Dermis microvascular lymphatic vessel endothelial cell (primary cell): ENCODE data around the gene DPT. TPM values are rescaled to one million over a fixed set of nuclear protein-coding genes. Genes with fewer than 3 reads are reported as not detected.

Experiments used
- DNase-seq, 2 donors: peaks; one replicate each; pipeline versions ENCODE4 v3.0.0 to v3.0.0-alpha.2; 2010; ENCODE audit warnings: low read depth in 2 of 2
- total RNA-seq: library from RNA; depleted of rRNA; stranded (reverse); fragments of >200 nt; gene quantifications from 2 replicates; pipeline ENCODE4 v1.2.1, GENCODE V29; 2014

The DPT gene
- total RNA-seq, 1 donor from 2014 or later, result not detected

DNA sequence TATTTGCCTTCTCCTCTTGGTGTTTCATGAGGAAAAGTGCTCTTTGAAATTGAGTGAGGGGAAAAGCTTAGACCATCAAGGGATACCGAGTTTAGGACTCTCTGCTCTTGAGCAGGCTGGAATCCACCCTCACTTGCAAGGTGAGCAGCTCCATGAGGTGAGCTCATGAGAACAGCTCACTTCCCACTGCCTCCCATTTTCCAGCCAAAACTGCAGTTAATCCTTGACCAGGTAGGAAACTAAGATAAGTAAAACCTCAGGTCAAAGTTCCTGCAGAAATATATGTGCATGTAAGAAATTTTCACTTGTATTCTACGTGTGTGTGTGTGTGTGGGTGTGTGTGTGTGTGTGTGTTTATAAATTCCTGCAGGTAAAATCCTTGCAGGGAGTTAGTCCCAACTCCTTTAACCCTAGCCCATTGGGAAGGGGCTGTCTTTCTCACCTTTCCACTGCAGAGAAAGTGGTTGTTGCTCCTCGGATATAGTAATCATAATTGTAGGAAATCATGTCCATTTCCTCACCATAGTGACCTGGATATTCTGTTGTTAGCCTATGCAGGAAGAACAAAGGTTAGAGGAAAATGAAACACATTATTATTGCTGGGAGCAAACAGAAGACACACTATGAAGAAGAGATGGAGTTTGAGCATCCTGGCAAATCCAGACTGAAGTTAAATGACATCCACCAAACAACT lies 28.3 kb downstream of the DPT start:
- no peak for DNase-seq

DNA sequence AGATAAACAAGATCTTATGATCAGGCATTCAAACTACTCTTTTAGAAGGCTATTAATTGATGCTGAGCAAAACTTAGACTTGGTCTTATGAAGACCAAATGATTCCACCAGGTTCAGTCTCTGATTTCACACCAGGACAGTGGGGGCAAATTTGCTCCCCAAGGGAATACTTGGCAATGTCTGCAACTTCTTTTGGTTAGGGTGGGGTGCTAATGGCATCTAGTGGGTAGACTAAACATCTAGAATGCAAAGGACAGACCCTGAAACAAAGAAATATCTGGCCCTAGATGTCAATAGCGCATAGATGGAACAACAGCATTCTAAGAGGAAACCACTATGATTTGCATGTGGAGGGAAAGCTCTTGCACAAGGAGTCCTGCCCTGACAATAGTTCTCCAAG lies 30.6 kb downstream of the DPT start:
- DNase-seq, result no peak

DNA sequence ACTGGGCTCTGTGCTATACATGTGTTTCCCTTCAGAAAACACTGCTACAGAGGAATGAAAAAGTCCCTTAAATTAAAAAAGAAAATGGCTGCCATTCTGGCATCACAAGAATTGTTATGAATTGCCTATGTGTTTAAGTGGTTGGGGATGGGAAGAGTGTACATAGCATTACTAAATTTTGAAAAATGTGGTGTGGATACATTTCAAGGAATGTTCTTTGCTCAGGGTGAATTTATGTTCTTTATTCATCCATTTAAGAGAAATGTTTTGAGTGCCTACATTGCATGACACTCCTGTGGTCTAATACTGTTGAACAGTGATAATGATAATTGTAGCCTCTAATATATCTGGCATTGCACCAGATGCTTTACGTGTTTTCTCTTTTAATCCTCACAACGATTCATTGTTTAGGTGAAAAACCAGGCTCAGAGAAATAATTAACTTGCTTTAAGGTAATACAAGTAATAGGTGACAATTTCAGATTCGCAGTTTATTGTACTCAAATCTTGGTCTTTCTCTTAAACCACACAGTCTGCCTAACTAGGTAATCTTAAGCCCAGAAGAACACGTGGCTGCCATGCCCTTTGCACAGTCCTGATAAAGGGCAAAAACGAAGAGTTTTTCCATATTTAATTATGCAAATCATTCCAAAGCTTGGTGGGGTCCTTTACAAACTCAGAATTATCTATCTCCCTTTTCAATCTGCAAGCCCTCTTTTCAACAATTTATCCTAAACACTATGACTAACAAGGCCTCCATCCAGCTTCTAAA lies 31.5 kb downstream of the DPT start:
- DNase-seq, result no peak

DNA sequence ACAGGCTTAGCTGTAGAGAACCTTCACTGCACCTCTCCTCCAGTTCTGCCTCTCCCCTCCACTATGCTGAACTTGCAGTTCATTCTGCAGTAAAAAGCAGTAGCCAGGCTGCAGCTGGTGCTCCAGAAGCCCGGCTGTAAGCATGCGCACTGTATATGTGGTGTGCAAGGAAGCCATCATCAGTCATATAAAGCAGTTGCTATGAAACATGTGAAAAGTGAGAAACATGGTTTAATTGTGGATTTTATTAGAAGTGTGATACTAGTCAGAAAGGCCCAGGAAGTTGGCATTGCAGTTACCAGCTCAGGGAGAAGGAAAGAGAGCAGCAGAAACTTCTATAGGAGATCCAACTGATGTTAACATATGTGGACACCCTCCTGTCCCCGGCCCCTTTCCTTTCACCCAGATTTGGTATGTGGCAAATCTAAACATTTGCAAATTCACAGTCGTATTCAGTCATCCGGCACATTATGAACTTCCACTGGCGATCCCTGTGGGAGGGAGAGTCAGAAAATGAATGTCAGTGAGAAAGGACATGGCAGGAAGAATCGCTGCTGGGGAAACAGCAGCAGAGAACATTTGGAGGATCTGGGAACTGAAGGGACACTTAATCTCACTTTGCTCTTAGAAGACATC lies 32.8 kb downstream of the DPT start:
- DNase-seq, result no peak

DNA sequence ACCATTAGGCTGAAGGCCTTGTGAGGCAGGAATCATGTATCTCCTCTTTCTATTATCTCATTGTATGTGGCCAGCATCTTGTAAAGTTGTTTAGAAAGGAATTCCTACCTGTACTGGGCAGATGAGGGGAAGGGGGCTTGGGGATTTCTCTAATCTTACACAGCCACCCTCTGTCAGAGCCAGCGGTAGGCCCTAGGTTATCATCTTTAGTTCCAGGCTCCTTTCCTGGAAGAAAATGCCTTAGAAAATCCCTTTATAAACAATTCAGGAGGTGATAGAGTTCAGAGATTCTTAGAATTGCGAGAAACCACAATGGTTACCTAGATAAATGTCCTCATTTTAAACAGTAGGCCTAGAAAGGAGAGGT lies 35.2 kb downstream of the DPT start:
- DNase-seq, result no peak

DNA sequence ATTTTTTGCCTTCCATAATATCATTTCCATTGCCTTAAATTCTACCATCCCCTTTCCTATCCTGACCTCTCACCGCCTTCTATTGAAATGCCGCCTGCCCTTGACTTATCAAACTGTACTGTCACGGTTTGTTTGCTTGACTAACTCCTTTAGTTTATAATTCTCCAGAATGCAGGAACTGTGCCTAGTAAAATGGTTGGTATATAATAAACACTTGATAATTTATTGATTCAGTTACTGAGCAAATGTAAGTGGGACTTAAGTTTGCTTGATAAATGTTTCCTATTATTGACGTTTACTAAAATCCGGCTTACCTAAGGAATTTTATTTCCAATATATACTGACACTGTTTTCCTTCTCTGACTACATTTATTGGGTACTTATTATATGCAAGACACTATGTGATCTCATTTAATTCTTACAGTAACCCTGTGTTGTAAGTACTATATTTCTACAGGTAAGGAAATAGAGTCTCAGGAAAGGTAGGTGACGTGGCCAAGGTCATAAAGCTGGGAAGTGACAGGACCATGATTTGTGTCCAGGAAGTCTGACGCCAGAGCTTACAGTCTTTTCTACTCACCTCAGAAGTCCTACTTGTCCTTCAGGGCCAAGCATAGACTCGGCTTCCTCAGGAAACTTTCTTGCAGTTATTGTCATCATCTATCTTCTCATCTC lies 35.7 kb downstream of the DPT start:
- no peak for DNase-seq

DNA sequence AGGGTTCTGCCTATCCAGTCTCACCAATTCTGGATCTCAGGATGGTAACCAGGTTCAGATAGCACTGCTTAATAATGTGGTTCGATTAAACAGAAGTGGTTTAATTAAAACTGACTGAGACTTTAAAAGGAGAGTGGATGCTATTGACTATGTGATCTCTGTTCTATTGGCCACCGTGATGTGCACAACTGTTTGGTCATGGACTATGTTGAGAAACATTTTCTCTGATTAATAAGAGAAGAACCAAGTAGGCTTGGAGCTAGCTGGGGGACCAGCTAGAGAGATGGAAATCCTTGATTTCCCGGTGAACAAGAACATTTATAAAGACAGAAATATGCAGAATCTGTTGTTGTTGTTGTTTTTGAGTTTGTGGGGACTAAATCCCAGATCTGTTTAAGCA lies 36.5 kb downstream of the DPT start:
- DNase-seq, result no peak

DNA sequence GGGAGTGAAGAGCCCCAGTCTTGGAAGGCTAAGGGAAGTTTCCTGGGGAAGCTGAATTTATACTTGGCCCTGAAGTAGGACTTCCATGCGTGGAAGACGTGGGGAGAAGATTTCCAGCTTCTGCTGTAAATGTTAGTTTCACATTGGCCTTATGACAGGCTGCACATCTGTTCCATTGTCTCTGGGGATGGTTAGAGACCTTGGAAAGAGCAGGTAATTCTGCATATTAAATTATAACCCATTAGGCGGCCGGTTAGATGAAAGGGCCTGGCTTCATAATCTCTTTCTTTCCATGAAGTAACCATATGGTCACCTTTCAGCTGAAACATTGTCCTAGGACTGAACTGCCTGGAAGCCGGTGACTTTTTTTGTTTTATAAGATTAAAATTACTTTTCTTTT lies 37.5 kb downstream of the DPT start:
- DNase-seq, result no peak

DNA sequence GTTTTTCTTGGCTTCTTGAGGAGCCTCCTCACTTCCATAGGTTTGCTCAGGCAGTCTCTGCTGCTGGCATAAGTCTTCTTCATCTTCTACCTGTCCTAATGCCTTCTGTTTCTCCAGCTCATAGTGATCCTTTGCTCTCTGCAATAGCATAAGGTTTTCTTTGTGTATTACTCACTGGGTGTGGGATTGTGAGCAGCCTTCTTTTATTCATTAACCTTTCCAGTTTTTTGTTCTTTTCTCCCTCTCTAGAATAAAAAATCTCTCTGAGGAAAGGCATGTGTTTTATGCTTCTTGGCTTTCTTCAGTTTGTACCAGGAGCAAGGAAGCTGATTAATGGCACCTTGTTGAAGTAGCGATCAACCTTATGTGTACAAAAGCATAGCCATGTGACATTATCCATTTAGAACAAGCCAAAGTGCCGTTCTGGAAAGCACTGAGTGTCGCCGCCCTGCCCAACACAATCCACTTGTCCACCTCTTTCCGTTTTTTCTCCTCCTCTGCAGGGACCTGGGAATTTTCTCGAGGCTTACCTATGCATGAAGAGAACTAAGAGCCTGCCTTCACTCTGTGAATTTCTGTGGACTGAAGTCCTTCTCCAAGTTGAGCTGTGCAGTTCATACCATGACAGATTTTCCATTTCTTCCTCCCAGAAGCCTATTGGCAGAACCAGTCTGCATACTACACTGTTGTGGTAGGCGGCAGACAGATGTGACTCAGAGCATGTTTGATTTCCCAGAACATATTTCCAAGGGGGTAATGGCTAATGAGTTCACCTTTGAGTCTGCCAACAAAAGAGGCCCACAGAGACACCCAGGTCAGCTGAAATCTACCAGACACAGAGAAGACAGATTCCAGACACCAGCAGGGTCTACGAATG lies 39.0 kb downstream of the DPT start:
- no peak for DNase-seq

DNA sequence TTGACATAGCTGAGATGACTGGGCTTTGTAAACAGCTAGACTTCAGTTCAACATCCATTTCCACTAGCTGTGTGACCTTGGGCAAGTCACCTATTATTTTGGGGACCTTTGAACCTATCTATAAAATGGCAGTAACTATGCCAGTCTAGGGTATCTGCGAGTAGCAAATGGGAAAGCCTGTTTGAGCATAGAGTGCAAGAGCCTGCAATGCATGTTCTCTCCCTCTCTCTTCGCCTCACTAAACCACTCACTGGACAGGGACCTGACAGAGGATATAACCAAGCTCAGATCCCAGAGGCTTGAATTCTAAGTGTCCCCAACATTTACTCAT lies 39.7 kb downstream of the DPT start:
- no peak for DNase-seq

DNA sequence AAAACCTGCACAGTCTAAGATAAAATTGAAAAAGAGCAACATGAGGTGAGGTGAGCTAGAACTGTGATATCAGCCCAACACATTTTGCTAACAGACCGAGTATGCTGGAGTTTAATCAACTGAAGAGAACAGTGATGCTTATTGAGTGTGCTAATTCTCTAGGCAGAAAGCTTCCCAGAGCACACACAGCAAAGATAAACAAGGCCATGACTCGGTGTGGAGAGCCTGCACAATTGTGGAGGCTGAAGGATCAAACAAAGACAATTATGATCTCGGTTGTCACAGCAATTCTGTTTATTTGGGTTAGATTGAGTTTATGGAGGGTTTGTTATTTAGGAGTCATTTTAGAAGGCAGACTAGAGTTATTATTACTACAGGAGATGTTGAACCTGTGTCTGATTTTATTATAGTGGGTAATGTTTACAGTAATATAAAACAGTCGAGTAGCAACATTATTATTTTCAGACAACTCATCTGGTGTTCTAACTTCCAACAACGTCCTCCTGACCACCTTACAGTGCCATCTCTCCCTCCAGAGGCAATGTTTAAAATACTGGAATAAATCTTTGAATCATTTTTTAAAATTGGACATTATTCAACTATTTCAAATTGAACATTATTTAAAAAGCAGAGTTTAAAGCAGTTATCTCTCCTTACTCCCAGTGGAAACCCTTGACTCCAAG lies 40.2 kb downstream of the DPT start:
- no peak for DNase-seq

DNA sequence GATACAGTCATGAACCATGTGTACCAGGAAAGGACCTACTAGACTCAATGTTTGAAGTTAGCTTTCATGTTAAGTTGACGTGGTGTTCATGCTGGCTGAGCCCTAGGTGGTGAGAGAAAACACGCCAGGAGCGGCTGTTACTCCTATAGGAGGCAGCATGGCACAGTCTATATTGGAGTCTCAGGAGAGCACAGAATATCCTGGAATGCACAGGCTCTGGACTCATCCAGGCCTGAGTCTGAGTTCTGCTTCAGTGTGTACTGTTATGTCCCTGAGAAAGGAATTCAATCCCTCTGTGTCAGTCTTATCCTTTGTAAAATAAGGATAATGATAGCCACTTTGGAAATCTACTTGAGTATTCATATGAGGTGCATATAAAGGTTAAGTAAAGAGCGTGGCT lies 41.2 kb downstream of the DPT start:
- DNase-seq, result peak in 1 of 2 donors; percentile 1

DNA sequence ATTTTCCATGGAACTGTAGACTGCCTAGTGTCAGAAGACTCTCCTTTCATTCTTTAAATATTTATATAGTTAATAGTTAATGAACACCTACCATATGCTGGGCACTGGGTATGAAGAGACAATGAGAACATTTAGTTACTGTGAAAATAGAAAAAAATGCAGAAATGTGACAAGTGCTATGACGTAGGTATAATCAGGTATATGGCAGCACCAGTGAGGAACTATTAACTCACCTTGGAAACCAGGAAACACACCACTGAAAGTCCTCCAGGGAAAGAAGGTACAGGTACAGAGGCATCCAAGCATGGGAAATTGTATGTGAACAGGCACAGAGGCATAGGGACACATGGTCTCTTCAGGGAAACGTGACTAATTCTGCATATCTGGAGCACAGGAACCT lies 42.3 kb downstream of the DPT start:
- DNase-seq, result no peak

DNA sequence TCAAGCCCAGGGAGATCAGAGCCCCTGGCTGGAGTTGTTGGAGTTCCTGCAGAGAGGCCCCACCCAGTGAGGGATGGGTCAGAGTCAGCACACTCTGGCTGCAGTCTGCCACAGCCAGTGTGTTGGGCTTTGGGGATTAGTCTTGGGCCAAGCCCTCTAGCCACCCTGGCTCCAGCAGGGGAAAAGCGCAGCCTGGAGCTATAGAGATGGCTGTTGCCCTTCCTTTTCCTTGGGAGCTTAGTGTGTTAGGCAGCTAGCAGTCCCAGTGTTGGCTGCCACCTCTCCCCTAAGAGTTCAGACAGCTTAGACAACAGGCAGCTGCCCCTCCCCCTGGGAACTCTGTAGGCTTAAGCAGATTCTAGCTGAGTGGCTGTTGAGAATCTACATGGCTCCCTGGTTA lies 45.1 kb downstream of the DPT start:
- DNase-seq, result no peak

DNA sequence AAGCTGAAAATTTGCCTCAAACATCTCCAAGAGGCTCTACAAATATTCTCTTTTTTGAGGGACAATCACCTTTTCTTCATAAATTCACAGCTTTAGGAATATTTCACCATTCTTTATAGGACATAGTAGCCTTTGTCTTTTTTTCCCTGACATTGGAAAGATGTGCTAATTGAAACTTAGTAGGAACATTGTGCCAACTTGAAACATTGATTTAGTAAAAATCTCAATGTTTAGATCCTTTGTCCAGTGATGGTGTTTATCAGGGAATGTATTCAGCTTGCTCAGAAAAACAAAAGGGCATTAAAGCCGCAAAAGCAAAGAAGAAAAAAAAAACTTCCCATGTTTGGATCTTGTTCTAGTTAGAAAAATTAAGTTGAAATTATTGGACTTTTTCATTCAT lies 52.1 kb downstream of the DPT start:
- DNase-seq, result no peak

DNA sequence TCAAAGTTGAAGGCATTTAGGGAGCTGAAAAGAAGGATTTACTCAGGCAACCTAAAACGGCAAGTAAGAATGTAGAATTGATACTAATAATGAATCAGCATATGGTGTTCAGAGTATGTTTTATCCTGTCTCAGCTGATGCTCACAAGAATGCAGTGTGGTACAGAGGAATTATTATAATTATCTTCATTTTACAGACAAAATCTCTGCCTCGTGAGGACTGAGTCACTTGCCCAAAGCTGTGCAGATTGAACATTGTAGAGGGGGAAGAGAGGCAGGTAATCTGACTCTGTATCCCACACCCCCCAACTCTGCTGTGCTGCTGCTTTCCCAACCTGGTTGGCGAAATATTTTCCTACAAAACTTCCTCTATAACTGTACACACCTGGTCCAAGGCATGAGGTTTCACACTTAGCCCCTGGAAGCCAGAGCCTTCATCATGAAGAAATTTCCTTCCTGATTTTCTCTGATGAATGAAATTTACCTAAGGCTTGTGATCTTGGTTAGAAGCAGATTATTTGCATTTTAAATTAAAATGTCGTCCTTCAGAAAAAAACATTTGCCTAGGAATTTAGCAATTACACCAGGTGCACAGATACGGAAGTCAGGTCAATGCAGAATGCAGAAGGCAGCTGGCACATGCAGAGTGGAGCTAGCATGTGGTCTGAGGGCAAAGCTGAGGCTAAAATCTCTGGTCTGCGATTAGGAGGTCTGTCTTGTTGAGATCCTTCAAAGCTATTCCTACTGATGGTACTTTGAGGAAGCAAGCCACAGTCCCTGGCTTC lies 52.8 kb downstream of the DPT start:
- no peak for DNase-seq

DNA sequence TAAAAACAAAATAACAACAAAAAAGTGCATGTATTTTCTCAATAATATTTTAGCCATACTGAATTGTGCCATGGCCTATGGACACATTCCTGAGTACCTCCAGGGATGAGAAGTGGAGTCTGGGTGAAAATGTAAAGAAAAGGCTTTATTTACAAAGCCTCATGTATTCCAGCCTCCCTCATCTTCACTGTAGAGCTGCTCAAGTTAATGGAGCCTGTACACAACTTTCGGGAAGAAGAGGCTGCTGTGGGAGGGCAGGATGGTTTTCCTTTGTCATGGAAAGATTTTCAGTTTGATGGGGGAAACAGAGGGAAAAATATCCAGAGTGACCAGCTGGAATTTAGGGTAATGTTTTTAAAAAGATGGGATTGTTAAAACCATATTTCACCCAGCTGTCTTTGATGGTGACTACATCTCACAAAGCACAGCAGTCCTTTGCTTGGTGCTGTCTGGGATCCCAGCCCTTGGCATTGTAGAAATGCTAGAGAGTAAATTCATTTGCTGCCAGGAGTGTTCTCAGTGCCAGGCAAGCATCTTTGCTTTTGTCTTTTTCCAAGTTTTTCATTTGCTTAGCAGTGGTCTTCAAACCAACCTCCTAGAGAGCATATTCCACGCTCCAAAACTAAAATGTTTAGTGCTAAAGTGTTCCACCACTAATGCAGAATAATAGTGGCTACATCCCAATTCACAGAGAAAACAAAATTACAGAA lies 54.9 kb downstream of the DPT start:
- DNase-seq, result no peak

DNA sequence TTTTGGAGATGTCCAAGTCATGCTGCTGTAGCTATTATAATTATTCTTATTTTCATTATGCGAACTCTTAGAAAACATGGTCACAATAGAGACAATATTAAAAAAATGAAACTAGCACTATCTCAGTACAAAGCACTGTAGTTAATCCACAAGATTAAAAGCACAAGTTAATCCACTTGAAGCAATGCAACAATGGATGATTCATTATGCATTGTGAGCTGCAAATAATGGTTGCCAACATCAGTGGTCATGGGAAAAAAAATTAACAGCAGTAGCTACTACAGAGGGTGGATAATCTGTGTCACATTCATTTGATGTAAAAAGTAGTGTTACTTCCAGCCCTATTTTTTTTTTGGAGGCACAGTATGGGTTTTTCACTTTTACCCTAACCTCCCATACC lies 56.7 kb downstream of the DPT start:
- no peak for DNase-seq

DNA sequence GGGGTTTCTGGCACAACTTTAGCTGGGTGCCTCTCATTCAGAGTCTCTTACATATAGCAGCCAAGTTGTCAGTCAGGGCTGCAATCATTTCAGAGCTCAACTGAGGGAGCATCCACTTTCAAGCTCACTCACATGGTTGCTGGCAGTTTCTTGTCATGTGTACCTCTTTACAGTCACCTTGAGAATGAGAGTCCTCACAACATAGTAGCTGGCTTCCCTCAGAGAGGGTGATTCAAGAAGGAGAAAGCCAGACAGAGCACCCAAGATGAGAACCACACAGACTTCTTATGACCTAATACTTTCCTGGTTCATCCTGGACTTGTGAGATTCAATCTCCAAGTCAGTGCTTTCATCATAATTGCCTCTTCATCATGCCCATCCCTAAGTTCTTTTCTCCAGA lies 57.2 kb downstream of the DPT start:
- no peak for DNase-seq

DNA sequence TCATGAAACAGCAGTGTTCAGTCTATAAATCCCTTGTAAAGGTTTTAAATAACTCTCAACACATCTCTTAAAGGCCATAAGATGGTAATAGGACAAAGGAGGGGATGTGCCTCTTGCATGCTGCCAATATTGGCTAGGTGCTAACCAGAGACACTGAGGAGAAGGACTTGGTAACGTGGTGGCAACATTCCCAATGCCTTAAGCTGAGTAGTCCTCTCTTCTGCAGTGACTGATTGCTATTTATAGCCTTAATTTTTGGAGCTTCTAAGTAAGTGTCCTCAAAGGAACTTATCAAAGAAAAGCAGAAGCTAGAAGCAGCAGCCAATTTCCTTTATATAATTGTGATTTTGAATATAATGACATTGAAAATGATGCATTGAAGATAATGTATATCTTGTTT lies 63.0 kb downstream of the DPT start:
- no peak for DNase-seq
